ENCODE data around the gene RNF128. TPM values are rescaled to one million over a fixed set of nuclear protein-coding genes. Genes with fewer than 3 reads are reported as not detected.
"Not testable (repeated sequence)": the region's sequence is repeated elsewhere in the genome, so short reads cannot be mapped to it uniquely, and the experiment has no call there.

RNF128 gene
- total RNA-seq, 1 donor from 2014 or later: not detected

GRCh38 chrX:106802388-106803275, 76.1 kb downstream of the RNF128 start, which contains the start of gene TBC1D8B:
TSS of gene TBC1D8B (plus strand) at chrX:106802673. CDS start at chrX:106802854, 181 bp downstream.
- H3K27me3 Mint-ChIP-seq (ENCODE audit: low read depth): peaks cover 86% of the 10 kb centered on the region
- H3K36me3 Mint-ChIP-seq (ENCODE audit: low read depth): no peaks in the 10 kb centered on the region
- no peaks in the 10 kb centered on the region for H3K9me3 Mint-ChIP-seq
- H3K4me1 Mint-ChIP-seq: peaks cover 5% of the 10 kb centered on the region
- peak within 1 kb of the TSS; percentile 94 for H3K4me3 Mint-ChIP-seq
- H3K27ac Mint-ChIP-seq (ENCODE audit: unreplicated experiment): no peak within 1 kb of the TSS
- DNase-seq (ENCODE audit: low read depth, low spot score): peak; percentile 37
- no peak for TF ChIP-seq CTCF (conservative IDR thresholded peaks at IDR 0.05)

GRCh38 chrX:106811131-106811910, 84.8 kb downstream of the RNF128 start:
- Mint-ChIP-seq H3K27me3 (ENCODE audit: low read depth) (peaks cover 7% of the 10 kb centered on the region), H3K27ac (ENCODE audit: unreplicated experiment) (no peak overlapping the region), H3K36me3 (ENCODE audit: low read depth) (no peaks in the 10 kb centered on the region), H3K4me3 (no peak overlapping the region), H3K4me1 (no peaks in the 10 kb centered on the region), H3K9me3 (peaks cover 1% of the 10 kb centered on the region)
- no peak for TF ChIP-seq CTCF (conservative IDR thresholded peaks at IDR 0.05)
- DNase-seq (ENCODE audit: low read depth, low spot score): no peak

GRCh38 chrX:106812930-106813329, 86.4 kb downstream of the RNF128 start:
- not testable (repeated sequence) for H3K9me3 Mint-ChIP-seq; H3K4me3 Mint-ChIP-seq; H3K4me1 Mint-ChIP-seq; H3K27me3 Mint-ChIP-seq (ENCODE audit: low read depth); H3K27ac Mint-ChIP-seq (ENCODE audit: unreplicated experiment); DNase-seq (ENCODE audit: low read depth, low spot score); H3K36me3 Mint-ChIP-seq (ENCODE audit: low read depth)

- H3K27ac Mint-ChIP-seq (ENCODE audit: unreplicated experiment); H3K4me3 Mint-ChIP-seq; DNase-seq (ENCODE audit: low read depth, low spot score); H3K27me3 Mint-ChIP-seq (ENCODE audit: low read depth); H3K9me3 Mint-ChIP-seq; H3K36me3 Mint-ChIP-seq (ENCODE audit: low read depth); H3K4me1 Mint-ChIP-seq: not testable (repeated sequence)
Observed at GRCh38 chrX:106814093-106814492, 87.6 kb downstream of the RNF128 start.

Other genes with a start within 250 kb of the RNF128 start
- 17.4 and 19.9 TPM in 2 replicates for gene RADX, start 114.7 kb upstream of the RNF128 start, total RNA-seq
- 1.1 and 1.5 TPM in 2 replicates for gene TBC1D8B, start 76.0 kb downstream of the RNF128 start, total RNA-seq
- not detected in 2 replicates for gene RIPPLY1, start 176.6 kb downstream of the RNF128 start, total RNA-seq
- not detected in 2 replicates for gene CLDN2, start 193.7 kb downstream of the RNF128 start, total RNA-seq